ENCODE measurements around the gene ITSN1.
"Not testable (repeated sequence)": the region's sequence is repeated elsewhere in the genome, so short reads cannot be mapped to it uniquely, and the experiment has no call there.

ITSN1 gene

DNA sequence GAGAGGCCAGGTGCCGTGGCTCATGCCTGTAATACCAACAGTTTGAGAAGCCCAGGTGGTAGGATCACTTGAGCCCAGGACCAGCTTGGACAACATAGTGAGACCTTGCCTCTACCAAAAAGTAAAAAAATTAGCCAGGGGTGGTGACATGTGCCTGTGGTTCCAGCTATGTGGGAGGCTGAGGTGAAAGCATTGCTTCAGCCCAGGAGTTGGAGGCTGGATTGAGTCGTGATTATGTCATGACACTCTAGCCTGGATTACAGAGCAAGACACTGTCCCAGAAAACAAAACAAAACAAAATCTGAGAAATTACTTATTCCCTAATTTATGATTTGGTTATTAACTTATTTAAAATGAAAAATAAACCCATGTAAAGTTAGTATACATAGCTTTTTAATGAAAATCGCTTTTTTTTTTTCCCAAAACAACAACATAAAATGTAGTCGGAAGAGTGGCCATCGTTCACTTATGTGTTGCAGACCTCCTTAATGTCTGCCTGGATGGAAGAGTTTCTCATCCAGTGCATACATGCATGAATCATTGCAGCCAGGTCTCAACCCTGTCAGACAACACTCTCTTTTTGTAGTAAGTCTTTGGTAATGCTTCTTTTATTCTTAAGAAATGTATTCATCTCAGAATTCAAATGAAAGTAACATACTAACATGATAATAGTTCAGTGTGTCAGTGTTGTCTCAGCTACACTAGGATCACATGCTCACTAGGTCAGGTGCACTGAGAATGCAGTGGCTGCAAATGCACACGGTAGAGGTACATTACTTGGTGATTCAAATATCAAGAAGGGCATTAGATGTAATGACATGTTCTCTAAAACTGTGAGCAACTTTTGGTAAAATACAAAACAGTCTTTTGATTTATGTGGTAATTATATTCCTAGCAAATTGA lies 28.0 kb downstream of the ITSN1 start:
- no peak overlapping the region for H3K27ac ChIP-seq
- TF ChIP-seq, protein P1, sequence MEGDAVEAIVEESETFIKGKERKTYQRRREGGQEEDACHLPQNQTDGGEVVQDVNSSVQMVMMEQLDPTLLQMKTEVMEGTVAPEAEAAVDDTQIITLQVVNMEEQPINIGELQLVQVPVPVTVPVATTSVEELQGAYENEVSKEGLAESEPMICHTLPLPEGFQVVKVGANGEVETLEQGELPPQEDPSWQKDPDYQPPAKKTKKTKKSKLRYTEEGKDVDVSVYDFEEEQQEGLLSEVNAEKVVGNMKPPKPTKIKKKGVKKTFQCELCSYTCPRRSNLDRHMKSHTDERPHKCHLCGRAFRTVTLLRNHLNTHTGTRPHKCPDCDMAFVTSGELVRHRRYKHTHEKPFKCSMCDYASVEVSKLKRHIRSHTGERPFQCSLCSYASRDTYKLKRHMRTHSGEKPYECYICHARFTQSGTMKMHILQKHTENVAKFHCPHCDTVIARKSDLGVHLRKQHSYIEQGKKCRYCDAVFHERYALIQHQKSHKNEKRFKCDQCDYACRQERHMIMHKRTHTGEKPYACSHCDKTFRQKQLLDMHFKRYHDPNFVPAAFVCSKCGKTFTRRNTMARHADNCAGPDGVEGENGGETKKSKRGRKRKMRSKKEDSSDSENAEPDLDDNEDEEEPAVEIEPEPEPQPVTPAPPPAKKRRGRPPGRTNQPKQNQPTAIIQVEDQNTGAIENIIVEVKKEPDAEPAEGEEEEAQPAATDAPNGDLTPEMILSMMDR (IDR thresholded peaks at IDR 0.05): no peak
- no peak for TF ChIP-seq ZFX (IDR thresholded peaks at IDR 0.05; ENCODE audit: borderline replicate concordance)

DNA sequence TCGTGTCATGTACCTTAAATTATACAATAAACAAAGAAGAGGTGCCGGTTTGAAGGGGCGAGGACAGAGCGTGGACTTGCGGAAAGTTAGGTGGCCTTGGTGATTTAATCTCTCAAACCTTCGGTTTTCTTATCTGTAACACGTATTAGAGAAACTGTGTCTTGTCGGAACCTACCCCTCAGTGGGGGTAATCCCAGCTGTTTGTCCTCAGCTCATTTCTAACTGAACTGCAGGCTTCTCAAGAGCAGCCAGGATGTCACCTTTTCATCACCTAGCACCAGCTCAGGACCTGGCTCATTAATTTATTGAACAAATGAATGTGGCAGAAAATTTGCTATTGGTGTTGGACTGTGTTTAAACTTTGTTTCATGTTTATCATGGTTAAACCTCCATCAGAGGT lies 31.2 kb downstream of the ITSN1 start:
- no peak for TF ChIP-seq ZFX (IDR thresholded peaks at IDR 0.05; ENCODE audit: borderline replicate concordance)
- TF ChIP-seq, protein P1 (IDR thresholded peaks at IDR 0.05): no peak
- H3K27ac ChIP-seq: no peak overlapping the region

DNA sequence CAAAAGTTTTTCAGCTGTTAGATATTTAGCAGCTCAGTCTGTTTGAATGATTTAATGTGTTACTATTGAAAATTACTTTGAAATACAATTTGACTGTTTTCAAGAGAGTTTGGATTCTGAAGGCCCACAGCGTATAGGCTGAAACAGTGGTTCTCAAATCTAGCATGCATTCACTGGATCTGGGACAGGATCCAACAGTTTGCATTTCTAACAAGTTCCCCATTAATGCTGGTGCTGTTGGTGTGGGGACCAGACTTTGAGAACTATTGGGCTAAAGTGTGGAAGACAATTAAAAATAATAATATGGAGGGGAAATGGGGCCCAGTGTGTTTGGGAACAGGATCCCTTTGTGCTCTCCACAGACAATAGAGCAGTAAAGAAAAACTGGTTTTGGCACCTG lies 31.9 kb downstream of the ITSN1 start:
- no peak for TF ChIP-seq ZFX (IDR thresholded peaks at IDR 0.05; ENCODE audit: borderline replicate concordance)
- TF ChIP-seq, protein P1 (IDR thresholded peaks at IDR 0.05): no peak

DNA sequence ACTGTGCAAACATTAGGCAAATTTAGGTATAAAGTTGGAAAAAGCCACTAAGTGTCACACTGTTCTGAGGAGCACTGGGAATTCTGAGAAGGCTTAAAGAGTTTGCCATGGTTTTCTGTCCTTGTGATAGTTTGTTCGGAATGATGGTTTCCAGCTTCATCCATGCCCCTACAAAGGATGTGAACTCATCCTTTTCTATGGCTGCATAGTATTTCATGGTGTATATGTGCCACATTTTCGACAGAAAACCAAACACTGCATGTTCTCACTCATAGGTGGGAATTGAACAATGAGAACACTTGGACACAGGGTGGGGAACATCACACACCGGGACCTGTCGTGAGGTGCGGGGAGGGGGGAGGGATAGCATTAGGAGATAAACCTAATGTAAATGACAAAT lies 34.4 kb downstream of the ITSN1 start:
- not testable (repeated sequence) for H3K27ac ChIP-seq

More for the DNA sequence above, 31.9 kb downstream of the ITSN1 start:
- H3K27ac ChIP-seq: no peak overlapping the region

DNA sequence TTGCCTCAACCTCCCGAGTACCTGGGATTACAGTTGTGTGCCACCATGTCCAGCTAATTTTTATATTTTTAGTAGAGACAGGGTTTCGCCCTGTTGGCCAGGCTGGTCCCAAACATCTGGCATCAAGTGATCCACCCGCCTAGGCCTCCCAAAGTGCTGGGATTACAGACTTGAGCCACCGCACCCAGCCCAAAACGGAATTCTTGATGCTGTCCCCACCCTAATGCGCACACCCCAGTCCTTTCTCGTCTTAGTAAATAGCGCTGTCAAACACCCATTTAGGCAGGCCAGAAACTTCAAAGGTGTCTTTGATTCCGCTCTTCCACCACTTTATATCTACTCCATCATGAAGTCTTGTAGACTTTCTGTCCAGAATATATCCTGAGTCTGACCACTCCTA lies 35.1 kb downstream of the ITSN1 start:
- H3K27ac ChIP-seq: 0 out of 2 replicates have a peak overlapping the region, but pooled peaks have one; percentile 77
- TF ChIP-seq ZFX (IDR thresholded peaks at IDR 0.05; ENCODE audit: borderline replicate concordance): no peak
- TF ChIP-seq, protein P1 (IDR thresholded peaks at IDR 0.05): no peak

DNA sequence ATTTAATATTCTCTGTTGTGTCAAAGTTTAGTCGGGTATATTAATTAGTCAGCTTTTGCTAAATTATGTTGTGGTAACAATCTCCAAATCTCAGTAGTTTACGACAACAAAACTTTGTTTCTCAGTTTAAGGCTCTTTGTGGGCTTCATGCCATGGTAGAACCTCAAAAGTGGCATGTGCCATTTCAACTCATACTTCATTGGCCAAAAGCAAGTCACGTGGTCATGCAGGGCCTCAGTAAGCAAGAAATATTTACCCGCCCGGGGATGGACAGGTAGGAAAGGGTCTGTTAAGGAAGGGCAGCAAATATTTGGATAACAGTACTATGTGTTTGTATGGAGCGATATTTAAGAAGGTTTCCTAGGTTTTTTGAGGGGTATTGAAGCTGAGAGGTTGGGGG lies 38.6 kb downstream of the ITSN1 start:
- H3K27ac ChIP-seq: no peak overlapping the region
- TF ChIP-seq, protein P1 (IDR thresholded peaks at IDR 0.05): no peak
- no peak for TF ChIP-seq ZFX (IDR thresholded peaks at IDR 0.05; ENCODE audit: borderline replicate concordance)

DNA sequence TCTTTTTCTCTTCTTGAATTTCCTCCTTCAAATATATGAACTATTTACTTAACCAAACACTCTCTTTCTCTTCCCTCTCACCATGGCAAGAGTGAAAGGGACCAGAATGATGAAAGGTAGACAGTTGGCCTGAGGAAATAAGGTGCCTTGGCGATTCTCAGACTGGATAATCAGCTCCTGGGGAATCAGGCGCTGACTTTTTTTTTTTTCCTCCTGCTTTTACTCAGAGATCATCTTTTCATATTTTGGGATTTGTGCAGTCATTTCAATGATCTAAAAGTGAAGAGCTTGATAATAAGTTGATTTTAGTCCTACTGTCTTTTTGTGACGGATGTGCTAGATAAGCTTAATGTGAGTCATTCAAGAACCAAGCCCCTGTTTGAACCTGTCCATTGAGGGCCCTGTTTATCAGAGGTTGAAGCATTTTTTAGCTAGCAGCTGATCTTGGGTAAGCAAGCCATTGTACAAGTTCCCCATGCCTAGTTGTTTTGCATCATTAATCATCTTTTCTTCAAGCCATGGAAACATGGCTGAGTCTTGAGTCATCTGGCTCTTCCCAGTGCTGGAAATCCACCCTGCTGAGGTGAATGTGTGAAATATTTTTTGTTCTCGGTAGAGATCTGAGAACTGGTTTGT lies 40.8 kb downstream of the ITSN1 start:
- TF ChIP-seq, protein P1 (IDR thresholded peaks at IDR 0.05): no peak
- TF ChIP-seq ZFX (IDR thresholded peaks at IDR 0.05; ENCODE audit: borderline replicate concordance): no peak
- H3K27ac ChIP-seq: no peak overlapping the region
